Left ventricle myocardium inferior (tissue), 1 donor: Measurements from ENCODE around the gene DNTTIP2. TPM values are rescaled to one million over a fixed set of nuclear protein-coding genes. Genes with fewer than 3 reads are reported as not detected.
A peak's percentile ranks its signal among the peaks of the same experiment; 100 is the strongest.

Source experiments
- DNase-seq: peaks from one replicate; pipeline ENCODE4 v3.0.0-alpha.2; 2020
- H3K27ac ChIP-seq: fragments of 200-600 bp; replicated peaks from 2 replicates; pipeline ENCODE4 v1.8.0; 2021
- H3K27me3 ChIP-seq: fragments of 200-600 bp; 2 replicates; pipeline ENCODE4 v1.8.0; 2021; ENCODE audit warnings: low read depth
- H3K36me3 ChIP-seq: fragments of 200-600 bp; 2 replicates; pipeline ENCODE4 v1.8.0; 2021
- H3K4me1 ChIP-seq: fragments of 200-600 bp; 2 replicates; pipeline ENCODE4 v1.8.0; 2021
- H3K4me3 ChIP-seq: fragments of 200-600 bp; 2 replicates; pipeline ENCODE4 v1.8.0; 2021; ENCODE audit warnings: mild to moderate bottlenecking, moderate library complexity
- H3K9me3 ChIP-seq: fragments of 200-600 bp; replicated peaks from 2 replicates; pipeline ENCODE4 v1.8.0; 2021
- CTCF ChIP-seq: fragments of 200-600 bp; IDR thresholded peaks from 2 replicates; pipeline ENCODE4 v1.8.0; 2021; ENCODE audit warnings: antibody characterized with exemption, mild to moderate bottlenecking, borderline replicate concordance
- intact Hi-C: fragments of 100-400 bp; cut with micrococcal nuclease; formaldehyde crosslinking; loops from one replicate; pipeline ENCODE4 v1.11.0; 2022
- total RNA-seq: library from RNA; stranded (reverse); fragmentation: NEBNext Ultra II Directional; extraction: Animal tissue kit (Norgen Biotek cat#: 25700); gene quantifications from one replicate; pipeline ENCODE4 v1.2.1, GENCODE V29; 2021
- donor health status: DM: no; HTN: yes; CAD: no; lungs with severe emphysema.

The DNTTIP2 gene
- total RNA-seq, 1 donor from 2014 or later = 40.0 TPM

- no peaks in the 10 kb centered on the region for H3K36me3 ChIP-seq
- no peaks in the 10 kb centered on the region for H3K27me3 ChIP-seq
- peak within 1 kb of the TSS; percentile 90 for H3K4me3 ChIP-seq
- peak; percentile 92 for DNase-seq
- peaks cover 24% of the 10 kb centered on the region for H3K4me1 ChIP-seq
- H3K27ac ChIP-seq = peak within 1 kb of the TSS; percentile 92
- TF ChIP-seq CTCF = peak; percentile 98
- peaks cover 12% of the 10 kb centered on the region for H3K9me3 ChIP-seq
- intact Hi-C loops = no loop called here
These were observed 30.4 kb upstream of the DNTTIP2 start, which contains the start of gene GCLM for GRCh38 chr1:93909146-93910050. Gene GCLM (minus strand): TSS chr1:93909430. CDS start chr1:93909163, 267 bp downstream.

GRCh38 chr1:93908394-93909145, 29.6 kb upstream of the DNTTIP2 start:
- Histone ChIP-seq H3K36me3 (no peaks in the 10 kb centered on the region), H3K4me1 (peaks cover 24% of the 10 kb centered on the region), H3K27me3 (no peaks in the 10 kb centered on the region), H3K4me3 (peak overlapping the region; percentile 90), H3K27ac (peak overlapping the region; percentile 92), H3K9me3 (peaks cover 12% of the 10 kb centered on the region)
- peak; percentile 37 for DNase-seq
- TF ChIP-seq CTCF = no peak
- intact Hi-C loops = no loop called here

GRCh38 chr1:93907718-93908117, 28.7 kb upstream of the DNTTIP2 start:
- peak; percentile 24 for DNase-seq
- Histone ChIP-seq H3K4me3 (peak overlapping the region; percentile 90), H3K36me3 (no peaks in the 10 kb centered on the region), H3K27me3 (no peaks in the 10 kb centered on the region), H3K27ac (no peak overlapping the region), H3K9me3 (peaks cover 12% of the 10 kb centered on the region), H3K4me1 (peaks cover 24% of the 10 kb centered on the region)
- TF ChIP-seq CTCF = no peak
- intact Hi-C loops = no loop called here

GRCh38 chr1:93906480-93906879, 27.5 kb upstream of the DNTTIP2 start:
- TF ChIP-seq CTCF = no peak
- no peak for DNase-seq
- Histone ChIP-seq H3K4me3 (no peak overlapping the region), H3K36me3 (no peaks in the 10 kb centered on the region), H3K4me1 (peaks cover 24% of the 10 kb centered on the region), H3K27ac (no peak overlapping the region), H3K9me3 (peaks cover 12% of the 10 kb centered on the region), H3K27me3 (no peaks in the 10 kb centered on the region)
- intact Hi-C loops = no loop called here

GRCh38 chr1:93905734-93906133, 26.7 kb upstream of the DNTTIP2 start:
- Histone ChIP-seq H3K27ac (no peak overlapping the region), H3K9me3 (peaks cover 6% of the 10 kb centered on the region), H3K4me3 (no peak overlapping the region), H3K36me3 (peaks cover 7% of the 10 kb centered on the region), H3K27me3 (no peaks in the 10 kb centered on the region), H3K4me1 (peaks cover 24% of the 10 kb centered on the region)
- intact Hi-C loops = no loop called here
- no peak for TF ChIP-seq CTCF
- DNase-seq = no peak
